ENCODE measurements around the gene UBR3.
A peak's percentile ranks its signal among the peaks of the same experiment; 100 is the strongest.

UBR3 gene

DNA sequence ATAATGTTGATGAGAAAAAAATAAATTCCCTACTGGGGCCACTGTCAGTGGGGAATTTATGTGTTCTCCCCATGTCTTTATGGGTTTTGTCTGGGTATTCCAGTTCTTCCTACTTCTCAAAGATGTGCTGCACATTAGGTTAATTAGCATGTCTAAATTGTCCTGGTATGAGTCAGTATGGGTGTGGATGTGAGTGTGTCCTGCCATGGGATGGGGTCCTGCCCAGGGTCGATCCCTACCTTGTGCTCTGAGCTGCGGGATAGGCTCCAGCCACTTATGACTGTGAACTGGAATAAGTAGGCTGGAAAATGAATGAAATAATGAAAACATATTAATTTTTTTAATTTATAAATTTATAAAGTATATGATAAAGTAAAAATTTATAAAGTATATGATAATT, 167.5 kb downstream of the UBR3 start:
- DNase-seq (ENCODE audit: low read depth, low spot score) = no peak

DNA sequence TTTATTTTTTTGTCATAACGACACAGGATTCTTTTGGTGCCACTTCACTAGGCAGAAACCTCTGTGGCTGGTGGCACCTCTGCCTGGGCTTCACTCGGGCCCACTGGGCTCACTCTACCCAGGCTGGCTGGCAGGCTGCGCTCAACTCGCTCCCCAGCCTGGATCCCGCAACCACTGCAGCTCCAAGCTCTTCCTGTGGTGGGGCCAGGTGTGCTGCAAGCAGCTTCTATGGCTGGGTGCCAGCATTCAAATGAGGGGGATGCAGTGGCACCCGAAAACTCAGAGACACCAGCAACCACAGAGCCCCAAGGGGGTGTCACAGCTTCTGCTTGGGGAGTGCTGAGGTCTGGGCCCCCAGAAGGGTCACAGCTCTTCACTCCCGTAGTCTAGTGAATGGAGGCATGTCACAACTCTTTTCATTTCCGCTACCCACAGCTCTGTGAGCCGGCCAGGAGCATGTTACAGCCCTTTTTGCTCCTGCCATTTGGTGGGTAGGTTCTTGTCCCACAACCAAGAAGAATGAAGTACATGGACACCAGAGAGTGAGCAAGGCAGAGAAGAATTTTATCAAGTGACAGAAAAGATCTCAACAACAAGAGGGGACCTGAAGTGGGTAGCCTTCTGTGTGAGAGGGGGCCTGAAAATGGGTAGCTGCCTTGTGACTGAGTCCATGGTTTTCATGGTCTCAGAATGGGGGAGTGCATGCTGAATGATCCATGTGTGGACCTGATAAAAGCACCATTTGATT, 170.1 kb downstream of the UBR3 start:
- no peak for DNase-seq (ENCODE audit: low read depth, low spot score)

DNA sequence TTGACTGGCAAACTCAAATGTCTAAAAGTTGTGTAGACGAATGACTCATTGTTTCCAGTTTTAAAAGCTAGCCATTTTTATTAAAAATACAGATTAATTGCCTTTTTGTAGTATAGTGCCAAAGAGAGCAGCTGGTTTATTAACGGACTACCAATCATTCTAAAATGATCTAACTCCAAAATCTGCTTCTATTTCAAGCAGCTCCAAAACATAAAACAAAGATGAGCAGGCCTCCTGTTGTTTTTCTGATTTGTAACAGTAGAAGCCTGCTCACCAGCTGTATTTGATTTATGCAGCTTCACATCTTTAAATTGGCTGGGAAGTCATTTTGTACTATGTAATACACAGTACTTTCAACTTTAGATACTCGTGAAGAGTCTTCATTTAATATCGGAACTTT, 171.8 kb downstream of the UBR3 start:
- DNase-seq (ENCODE audit: low read depth, low spot score) = peak; percentile 36

DNA sequence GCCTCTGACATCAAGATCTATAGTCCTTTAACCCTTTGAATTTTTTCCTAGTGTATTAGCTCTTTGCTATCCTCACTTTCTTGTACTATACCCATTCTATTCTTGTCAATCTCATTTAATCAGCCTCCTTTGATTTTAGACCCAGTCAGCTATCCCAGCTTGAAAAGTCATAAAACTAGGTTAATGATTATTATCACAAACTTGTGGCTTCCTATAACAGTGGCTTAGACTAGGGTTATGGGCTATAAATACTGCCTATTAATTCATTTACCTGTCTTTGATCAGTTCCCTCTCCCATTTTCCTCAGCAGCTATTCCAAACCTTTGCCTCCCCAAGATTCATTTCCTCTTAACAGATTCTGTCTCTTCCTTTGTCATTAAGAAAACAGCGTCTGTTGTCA, 174.8 kb downstream of the UBR3 start:
- no peak for DNase-seq (ENCODE audit: low read depth, low spot score)

DNA sequence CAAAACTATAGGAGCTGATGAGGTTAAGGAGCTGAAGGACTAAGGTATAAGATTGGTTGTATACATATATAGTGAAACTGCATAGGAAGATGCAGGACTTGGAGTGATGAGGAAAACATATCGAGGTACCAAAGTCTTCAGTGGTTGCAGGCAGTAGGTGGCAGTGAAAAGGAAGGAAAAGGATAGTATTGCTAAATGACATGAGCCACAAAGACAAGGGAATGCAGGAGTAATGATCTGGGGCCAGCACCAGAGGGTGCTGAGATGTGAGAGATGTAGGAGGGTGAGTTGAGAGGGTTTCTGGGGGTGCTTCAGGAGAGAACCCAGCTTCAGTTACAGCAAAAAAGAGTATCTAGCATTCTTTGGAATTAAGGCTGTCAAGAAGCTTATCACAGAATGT, 178.4 kb downstream of the UBR3 start:
- DNase-seq (ENCODE audit: low read depth, low spot score) = no peak

DNA sequence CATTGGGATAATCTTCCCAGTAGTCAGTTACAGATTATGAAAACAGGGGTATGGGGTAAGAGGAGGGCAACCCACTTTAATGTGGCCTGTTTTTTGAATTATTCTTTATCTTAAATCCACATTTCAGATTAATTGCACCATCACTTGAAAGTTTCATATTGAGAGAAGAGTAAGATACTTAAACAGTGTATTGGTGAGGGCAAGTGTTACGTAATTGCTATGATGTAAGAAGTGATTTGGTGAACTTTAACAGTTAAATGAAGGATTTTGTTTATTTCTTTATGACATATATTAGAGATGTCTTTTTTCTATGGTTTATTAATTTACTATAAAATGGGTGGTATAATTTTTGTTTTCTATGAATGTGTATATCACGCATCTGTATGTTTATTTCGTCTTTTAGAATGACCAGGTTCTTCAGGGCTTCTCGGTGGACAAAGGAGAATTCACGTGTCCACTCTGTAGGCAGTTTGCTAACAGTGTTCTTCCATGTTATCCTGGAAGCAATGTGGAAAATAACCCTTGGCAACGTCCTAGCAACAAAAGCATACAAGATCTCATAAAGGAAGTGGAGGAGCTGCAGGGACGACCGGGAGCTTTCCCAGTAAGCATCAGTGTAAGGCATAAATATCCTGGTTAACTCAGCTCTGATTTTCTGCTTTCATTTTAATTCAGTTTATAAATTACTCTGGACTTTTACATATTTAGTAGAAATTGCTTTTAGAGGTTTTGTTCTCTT, 179.5 kb downstream of the UBR3 start:
- DNase-seq (ENCODE audit: low read depth, low spot score) = no peak

DNA sequence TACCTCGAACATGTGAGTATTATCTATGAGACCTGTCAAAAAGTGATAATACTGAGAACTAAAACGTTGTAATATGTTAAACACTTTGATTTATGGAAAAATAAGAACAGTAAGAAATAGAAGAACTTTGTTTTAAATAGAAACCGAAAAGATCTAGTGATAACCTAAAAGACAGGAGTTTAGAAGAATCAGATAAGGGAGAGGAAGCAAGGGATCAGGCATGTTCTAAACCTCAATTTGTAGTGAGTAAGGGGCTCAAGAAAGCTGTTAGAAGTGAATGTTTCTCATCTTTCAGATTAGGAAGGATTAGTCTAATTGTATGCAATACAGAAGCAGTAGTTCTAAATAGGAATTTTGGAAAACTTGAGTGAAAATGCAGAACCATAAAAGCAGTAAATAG, 182.0 kb downstream of the UBR3 start:
- DNase-seq (ENCODE audit: low read depth, low spot score) = no peak

DNA sequence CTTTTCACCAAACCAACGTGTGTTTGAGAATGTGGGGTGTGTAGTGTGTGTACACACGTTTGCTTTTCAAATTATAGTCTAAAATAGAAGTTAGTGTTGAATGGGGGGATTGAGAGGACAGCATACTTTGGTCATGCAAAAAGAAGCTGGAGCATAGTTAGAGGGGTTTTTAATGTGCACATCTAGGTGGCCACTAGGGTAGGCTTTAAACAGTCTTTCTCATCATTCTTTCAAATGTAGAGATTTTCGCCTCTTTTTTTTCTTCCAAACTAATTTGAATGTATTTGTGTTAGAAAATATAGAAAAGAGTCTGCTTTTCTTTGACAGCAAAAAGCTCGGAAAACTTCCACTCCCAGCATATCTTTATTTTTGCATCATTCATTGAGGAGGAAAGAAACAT, 185.5 kb downstream of the UBR3 start:
- no peak for DNase-seq (ENCODE audit: low read depth, low spot score)

DNA sequence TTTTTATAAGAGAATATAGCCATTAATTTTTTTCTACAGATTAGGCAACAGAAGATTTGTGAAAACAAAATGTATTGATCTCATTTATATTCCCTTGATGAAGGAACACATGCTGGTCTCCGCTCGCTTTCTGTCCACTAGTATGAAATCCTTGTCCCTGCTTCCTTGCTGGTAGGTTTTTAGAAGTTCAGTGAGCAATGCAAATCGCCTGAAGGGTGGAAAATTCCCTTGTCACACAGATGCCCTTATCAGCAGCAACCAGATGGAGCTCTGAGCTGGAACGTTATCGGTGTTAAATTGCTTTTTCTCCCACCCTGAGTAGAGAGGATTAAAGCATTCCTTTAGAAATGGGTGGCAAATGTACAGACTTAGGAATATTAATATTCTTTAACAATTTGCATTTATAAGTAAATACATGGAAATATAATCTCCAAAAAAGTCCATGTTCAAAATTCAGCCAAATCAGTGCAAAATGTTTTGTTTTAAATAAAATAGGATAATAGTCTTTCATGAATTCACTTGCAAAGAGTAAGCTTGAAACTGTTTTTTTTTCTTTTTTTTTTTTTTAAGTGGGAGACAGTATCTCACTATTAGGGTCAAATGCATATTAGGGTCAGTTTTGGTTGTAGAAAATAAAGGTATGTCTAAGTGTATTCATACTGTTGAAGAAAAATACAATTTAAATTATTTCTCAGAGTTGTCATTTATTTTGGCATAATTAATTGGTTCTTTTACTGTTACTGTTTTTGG, 186.7 kb downstream of the UBR3 start:
- no peak for DNase-seq (ENCODE audit: low read depth, low spot score)

DNA sequence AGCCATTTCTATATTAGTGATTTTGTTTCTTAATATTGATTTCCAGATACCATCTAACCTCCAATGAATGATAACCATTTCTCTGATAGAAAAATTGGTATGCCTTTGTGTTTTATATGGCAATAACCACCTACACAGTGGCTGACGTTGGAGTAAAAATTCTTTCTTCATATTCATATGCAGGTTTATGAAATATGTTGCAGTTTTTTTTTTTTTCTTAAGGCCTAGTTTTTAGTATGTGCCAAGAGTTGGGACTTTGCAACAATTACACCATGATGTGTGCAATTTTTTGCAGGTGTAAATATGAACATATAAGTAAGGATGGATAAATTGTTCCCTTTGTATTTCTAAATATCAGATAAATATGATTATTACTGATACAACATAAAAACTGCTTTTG, 187.5 kb downstream of the UBR3 start:
- no peak for DNase-seq (ENCODE audit: low read depth, low spot score)

DNA sequence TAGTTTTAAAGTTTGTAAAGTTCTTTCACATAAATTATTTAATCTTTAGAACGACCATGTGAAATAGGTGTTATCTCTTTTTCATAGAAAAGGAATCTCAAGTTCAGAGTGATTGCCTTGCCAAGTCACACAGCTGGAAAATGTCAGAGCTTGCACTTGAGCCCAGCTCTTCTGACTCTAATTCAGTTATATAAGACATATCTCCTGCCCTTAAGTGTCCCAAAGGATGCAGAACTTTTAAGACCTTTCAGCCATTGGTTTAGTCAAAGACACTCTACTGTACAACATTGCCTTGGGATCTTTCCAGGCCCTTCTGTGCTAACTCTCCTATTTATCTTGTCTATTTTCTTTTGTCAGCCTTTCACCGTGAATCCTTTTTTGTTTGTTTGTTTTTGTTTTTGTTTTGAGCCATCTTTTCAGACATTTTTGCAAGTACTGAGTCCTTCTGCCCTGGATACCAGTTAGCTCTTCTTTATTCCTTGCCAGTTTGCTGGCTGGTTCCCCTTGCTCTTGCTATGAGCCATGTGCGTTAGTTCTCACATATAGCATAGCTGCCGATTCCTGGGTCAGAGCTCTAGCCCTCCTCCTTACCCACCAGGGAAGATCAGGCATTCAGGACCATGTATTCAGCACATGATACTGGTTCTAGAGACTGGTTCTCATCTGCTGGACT, 190.7 kb downstream of the UBR3 start:
- no peak for DNase-seq (ENCODE audit: low read depth, low spot score)

DNA sequence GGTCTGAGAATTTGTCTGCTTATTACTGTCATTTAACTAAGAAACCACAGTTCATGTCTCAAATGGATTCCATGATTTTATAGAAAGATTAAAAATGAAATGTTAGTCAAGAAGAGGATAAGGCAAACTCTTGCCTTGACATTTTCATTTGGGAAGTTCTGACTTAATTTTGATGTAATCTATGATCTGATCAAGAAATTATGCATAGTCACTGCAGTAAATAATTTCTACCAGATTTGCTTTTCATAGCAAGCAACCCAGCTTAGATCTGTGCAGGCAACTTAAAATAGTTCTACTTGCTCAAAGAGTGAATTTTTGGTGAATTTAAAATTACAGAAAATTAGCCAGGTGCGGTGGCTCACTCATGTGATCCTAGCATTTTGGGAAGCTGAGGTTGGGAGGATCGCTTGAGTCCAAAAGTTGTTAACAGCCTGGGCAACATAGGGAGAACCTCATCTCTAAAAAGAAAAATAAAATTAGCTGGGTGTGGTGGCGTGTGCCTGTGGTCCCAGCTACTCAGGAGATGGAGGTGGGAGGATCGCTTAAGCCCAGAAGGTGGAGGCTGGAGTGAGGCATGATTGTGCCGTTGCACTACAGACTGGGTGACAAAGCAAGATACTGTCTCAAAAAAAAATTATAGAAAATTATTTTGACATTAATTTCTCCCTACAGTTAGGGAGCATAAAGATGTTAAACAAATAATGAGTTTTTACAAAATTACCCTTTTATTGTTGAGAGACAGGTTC, 192.0 kb downstream of the UBR3 start:
- no peak for DNase-seq (ENCODE audit: low read depth, low spot score)

DNA sequence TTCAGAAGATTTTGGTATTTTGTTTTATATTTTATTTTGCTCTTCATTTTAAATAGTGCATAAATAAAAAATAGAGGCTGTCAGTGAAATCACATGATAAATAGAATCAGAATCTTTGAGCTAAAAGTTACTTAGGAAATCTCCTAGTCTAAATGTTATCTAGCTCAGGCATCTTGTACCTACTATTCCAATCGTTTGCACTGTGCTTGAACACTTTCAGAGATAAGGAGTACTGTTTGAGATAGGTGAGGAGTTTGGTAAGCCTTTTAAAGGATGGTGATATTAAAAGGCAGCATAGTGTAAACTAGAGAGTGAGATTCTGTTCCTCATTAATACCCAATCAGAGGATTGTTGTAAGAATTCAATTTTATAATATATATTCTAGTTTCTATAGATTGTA, 193.5 kb downstream of the UBR3 start:
- no peak for DNase-seq (ENCODE audit: low read depth, low spot score)

DNA sequence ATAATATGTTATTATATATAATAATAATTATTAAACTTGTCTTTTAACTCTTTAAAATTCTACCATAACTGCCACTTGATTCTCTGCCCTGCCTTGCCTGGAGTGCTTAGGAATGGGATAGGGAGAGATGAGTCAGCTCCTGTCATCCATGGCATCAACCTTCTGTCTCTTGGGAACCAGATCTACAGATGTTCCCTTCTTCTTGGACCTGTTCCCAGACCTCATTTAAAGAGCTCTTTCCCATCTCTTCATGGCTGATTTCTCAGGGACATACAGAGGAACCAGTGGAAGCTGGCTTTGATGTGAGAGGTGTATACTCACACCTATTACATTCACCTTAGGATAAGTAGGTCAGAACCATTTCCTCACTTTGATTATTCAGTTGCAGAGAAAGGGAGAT, 195.4 kb downstream of the UBR3 start:
- peak; percentile 40 for DNase-seq (ENCODE audit: low read depth, low spot score)

DNA sequence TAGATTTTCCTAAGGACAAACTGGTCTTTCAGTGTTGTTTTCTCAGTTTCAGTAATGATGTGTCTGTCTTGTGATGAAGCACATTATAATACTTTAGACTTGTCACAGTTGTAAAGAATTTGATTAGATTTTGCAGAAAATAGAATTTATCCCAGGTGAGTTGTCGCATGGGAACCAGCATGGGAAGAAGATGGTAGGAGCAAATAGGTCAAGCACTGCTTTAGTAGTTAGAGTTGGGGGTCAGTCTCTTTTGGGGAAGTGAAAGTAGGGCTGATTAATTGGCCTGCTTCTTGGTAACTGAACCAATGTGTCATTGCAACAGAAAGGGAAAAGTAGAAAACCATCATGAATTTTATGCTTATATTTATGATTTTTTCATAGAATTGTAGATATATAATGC, 197.5 kb downstream of the UBR3 start:
- no peak for DNase-seq (ENCODE audit: low read depth, low spot score)

DNA sequence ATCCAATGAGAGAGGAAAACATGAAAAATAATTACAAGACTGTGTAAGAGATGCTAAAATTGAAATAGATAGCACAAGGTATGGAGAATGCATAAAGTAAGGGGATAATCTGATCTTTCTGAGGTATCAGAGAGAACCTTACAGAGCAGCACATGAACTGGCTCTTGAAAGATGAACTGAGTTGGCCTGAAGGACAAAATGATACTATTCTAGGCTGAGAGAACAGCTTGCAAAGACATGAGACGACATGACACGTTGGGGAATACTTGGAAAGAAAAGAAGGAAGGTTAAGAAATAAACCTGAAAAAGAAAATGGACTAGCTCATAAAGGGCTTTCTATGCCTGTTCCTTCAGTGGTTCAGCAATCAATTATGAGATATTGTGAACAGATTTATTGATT, 198.0 kb downstream of the UBR3 start:
- no peak for DNase-seq (ENCODE audit: low read depth, low spot score)

DNA sequence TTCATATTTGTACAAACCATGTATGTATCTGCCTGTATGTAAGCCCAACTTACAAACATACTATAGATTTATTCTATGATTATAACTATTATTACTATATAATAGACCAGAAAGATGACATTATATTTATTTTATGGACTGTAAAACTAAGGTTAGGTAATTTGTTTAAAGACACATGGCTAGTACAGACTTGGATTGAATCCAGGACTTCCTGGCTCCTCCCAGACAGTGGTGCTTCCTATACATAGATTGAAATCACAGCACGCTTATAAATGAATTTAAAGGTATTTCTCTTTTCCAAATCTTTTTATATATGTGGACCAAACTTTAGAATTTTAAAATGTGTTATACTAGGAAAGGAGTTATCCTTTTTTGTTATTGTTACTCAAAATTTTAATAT, 199.1 kb downstream of the UBR3 start:
- DNase-seq (ENCODE audit: low read depth, low spot score) = no peak

DNA sequence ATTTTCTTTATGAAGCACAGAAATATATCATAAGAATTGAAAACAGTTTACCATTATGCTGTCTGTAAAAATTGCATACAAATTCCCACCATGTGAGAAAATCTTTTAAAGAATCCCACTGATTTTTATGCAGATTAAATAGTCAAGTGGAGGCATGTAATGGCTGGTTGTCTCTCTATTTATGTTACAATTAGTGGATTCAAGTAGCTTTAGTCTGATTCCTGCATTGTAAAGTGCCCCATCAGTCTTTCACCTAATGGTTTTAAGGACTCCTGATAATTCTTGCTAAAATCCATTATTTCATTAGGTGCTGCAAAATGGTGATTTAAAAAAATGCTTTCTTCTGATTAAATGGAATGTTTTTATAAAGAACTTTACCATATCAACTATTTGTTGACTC, 202.3 kb downstream of the UBR3 start:
- no peak for DNase-seq (ENCODE audit: low read depth, low spot score)

DNA sequence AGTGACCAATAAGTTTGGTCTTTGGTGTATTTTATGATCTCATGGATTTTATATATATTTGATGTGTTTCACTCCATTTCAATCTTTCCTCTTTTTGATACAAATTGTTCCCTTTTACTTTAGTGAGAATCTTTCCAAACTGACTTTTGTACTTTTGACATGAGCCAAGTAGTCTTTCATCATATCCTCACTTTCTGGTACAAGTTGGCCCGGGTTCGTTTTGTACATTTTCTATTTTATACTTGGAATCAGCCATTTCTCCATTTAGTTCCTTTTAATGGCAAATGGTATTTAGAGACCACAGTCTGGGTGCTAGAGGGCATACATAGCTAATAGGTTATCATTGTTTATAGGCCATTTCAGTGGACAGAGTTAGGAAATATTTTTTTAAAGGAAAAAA, 202.8 kb downstream of the UBR3 start:
- no peak for DNase-seq (ENCODE audit: low read depth, low spot score)

DNA sequence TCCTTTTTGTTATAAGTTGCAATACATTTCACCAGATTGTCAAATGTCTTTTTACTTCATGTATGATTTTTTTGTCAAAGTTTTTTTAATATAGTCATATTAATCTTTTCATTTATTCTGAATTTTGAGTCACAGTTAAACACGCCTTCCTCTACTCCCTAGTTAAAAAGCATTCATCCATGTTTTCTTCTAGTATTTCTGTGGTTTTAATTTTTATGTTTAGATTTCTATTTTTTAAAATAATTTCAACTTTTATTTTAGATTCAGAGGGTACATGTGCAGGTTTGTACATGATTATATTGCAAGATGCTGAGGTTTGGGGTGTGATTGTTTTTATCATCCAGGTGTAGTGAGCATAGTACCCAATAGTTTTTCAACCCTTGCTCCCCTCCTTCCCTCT, 204.0 kb downstream of the UBR3 start:
- no peak for DNase-seq (ENCODE audit: low read depth, low spot score)

DNA sequence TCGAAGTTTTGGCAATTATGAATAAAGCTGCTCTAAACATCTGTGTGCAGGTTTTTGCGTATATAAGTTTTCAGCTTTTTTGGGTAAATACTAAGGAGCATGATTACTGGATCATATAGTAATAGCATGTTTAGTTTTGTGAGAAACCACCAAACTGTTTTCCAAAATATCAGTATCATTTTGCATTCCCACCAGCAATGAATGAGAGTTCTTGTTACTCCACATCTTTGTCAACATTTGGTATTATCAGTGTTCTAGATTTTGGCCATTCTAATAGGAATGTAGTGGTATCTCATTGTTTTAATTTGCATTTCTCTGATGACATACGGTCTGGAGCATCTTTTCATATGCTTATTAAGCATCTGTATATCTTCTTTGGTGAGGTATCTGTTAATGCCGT, 207.3 kb downstream of the UBR3 start:
- DNase-seq (ENCODE audit: low read depth, low spot score) = no peak

DNA sequence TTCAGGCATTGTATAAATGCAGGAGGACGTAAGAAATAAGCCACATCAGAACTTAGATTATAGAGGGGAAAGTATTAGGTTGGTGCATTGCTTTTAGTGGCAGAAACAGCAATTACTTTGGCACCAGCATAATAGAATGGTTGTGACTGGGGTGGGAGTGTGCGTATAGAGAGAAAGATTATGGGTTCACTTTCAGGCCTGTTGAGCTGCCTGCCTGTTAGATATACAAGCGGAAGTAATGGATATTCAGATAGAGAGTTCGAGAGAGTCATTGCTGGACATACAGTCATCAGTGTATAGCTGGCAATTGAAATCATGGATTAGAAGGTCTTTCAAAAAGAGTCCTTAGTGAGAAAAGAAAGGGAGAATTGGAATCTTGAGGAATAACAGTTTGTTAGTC, 211.5 kb downstream of the UBR3 start:
- DNase-seq (ENCODE audit: low read depth, low spot score) = no peak
